ENCODE data around the gene ERO1A.

- no peak for TF ChIP-seq JUND (IDR thresholded peaks at IDR 0.05)
- TF ChIP-seq POLR2AphosphoS5 (IDR thresholded peaks at IDR 0.05; ENCODE audit: low read depth, low read length), result no peak
- no peak for TF ChIP-seq ZBTB33 (IDR thresholded peaks at IDR 0.05; ENCODE audit: extremely low read depth, insufficient replicate concordance, low read length)
- no peak for TF ChIP-seq CTCF (IDR thresholded peaks at IDR 0.05 in 2 of 3, conservative IDR thresholded peaks at IDR 0.05 in 1 of 3; ENCODE audit: borderline replicate concordance in 1 of 3, insufficient read depth in 1 of 3, low read depth in 2 of 3, low read length in 2 of 3)
These were observed 40.6 kb upstream of the ERO1A start for GRCh38 chr14:52735921-52736489.
